Heart left ventricle (tissue), 16 donors: Measurements from ENCODE around the gene KIRREL3. TPM values are rescaled to one million over a fixed set of nuclear protein-coding genes. Genes with fewer than 3 reads are reported as not detected.

Experiments
- ATAC-seq, 4 donors: fragments of 200-7000 bp; cut with Tn5 transposase; one replicate each; pipeline ENCODE4 v1.9.1; 2020 to 2022; ENCODE audit warnings: moderate library complexity in 4 of 4, mild to moderate bottlenecking in 3 of 4, moderate number of reproducible peaks in 1 of 4
- DNase-seq, 5 donors: peaks; one replicate each; pipeline ENCODE4 v3.0.0-alpha.2; 2020
- H3K27ac ChIP-seq, 12 donors: fragments of 200-600 bp; sonication (generic) in 4 of 12; one replicate each; pipeline versions ENCODE4 v1.5.0 to v1.8.0; 2016 to 2022; ENCODE audit warnings: mild to moderate bottlenecking in 2 of 12
- H3K27me3 ChIP-seq, 9 donors: fragments of 200-600 bp; sonication (generic) in 2 of 9; one replicate each; pipeline versions ENCODE4 v1.5.1 to v1.8.0; 2016 to 2022; ENCODE audit warnings: mild to moderate bottlenecking in 3 of 9
- H3K36me3 ChIP-seq, 9 donors: fragments of 200-600 bp; sonication (generic) in 2 of 9; one replicate each; pipeline versions ENCODE4 v1.5.0 to v1.8.0; 2018 to 2022; ENCODE audit warnings: mild to moderate bottlenecking in 2 of 9
- H3K4me1 ChIP-seq, 12 donors: fragments of 200-600 bp; sonication (generic) in 4 of 12; one replicate each; pipeline versions ENCODE4 v1.5.0 to v1.8.0; 2016 to 2022; ENCODE audit warnings: mild to moderate bottlenecking in 3 of 12
- H3K4me3 ChIP-seq, 12 donors: fragments of 200-600 bp; sonication (generic) in 4 of 12; one replicate each; pipeline versions ENCODE4 v1.5.0 to v1.8.0; 2017 to 2022; ENCODE audit warnings: mild to moderate bottlenecking in 9 of 12, moderate library complexity in 4 of 12
- H3K9me3 ChIP-seq, 12 donors: fragments of 200-600 bp; sonication (generic) in 4 of 12; one replicate each; pipeline versions ENCODE4 v1.5.0 to v1.8.0; 2016 to 2022; ENCODE audit warnings: mild to moderate bottlenecking in 1 of 12
- POLR2A ChIP-seq, 2 donors: fragments of 450-650 bp; IDR thresholded peaks; one replicate each; pipeline ENCODE4 v1.6.1; 2017; ENCODE audit warnings: antibody characterized with exemption in 2 of 2, mild to moderate bottlenecking in 2 of 2, moderate library complexity in 2 of 2
- WGBS, 4 donors: extraction: QIAGEN DNeasy Blood & Tissue Kit in 2 of 4; methylation state at CpG; one replicate each; pipeline versions ENCODE4 v1.1.5 to v1.1.7; 2013 to 2018; 5-methylcytosine and 5-hydroxymethylcytosine counted together
- intact Hi-C, 10 donors: fragments of 100-400 bp; cut with DNase I; formaldehyde crosslinking; loops; one replicate each; pipeline versions ENCODE4 v1.11.1 to v1.14.2; 2022
- polyA plus RNA-seq, 2 donors: library from polyadenylated mRNA; stranded (reverse); fragments of 200-250 nt; gene quantifications; one replicate each; pipeline ENCODE4 v1.2.3, GENCODE V29; 2013
- total RNA-seq, 9 donors: library from RNA; depleted of rRNA in 2 of 9; stranded (reverse); fragments of >200 nt in 2 of 9; fragmentation: NEBNext Ultra II Directional in 3 of 9; extraction: Animal tissue kit (Norgen Biotek cat#: 25700) in 3 of 9; gene quantifications; one replicate each; pipeline versions ENCODE4 v1.1.0 to v1.2.4, GENCODE V29; 2016 to 2023
- TF ChIP-seq, protein P1 (sequence below), 12 donors: fragments of 200-600 bp; sonication (generic) in 4 of 12; IDR thresholded peaks; one replicate each; pipeline versions ENCODE4 v1.5.0 to v1.8.0; 2018 to 2022; ENCODE audit warnings: antibody characterized with exemption in 12 of 12, mild to moderate bottlenecking in 5 of 12
- donor health status: ischemic (EF 13 %, LVEDD 7.1; RV severe dilation, severe dysfunction).
- donor health status: healthy with polysubstance abuse.
- donor health status: DM: no; HTN: yes; CAD: no.
- donor health status: DM: no; HTN: no; CAD: no.
- donor health status: ischemic (EF 25% LVEDD 6.9; RV normal size, moderate dysfunction).
- donor health status: ischemic (EF 25% LVEDD 5.7; RV mildly dilated, moderate dysfunction).
- donor health status: healthy.
- donor health status: DM: yes; HTN: yes; CAD: no.
- donor health status: ischemic (EF 35%, LVEDD 5.7; RV mildly dilated, moderate dysfunction).
- donor health status: nonischemic (EF 11% LVEDD 7.7; RV severe dilation, severe dysfunction).
- donor health status: DM: yes; HTN: yes; CAD: no.
- donor health status: PGD.
- donor health status: ischemic (EF 29% LVEDD 5.4; RV normal size, mild dysfunction).
- donor health status: nonischemic (EF 23%, LVEDD 6.1; RV moderate dilation, normal function).

The KIRREL3 gene
- total and polyA plus RNA-seq, 11 donors, result 0.08 to 1.3 (median 0.27) TPM

DNA sequence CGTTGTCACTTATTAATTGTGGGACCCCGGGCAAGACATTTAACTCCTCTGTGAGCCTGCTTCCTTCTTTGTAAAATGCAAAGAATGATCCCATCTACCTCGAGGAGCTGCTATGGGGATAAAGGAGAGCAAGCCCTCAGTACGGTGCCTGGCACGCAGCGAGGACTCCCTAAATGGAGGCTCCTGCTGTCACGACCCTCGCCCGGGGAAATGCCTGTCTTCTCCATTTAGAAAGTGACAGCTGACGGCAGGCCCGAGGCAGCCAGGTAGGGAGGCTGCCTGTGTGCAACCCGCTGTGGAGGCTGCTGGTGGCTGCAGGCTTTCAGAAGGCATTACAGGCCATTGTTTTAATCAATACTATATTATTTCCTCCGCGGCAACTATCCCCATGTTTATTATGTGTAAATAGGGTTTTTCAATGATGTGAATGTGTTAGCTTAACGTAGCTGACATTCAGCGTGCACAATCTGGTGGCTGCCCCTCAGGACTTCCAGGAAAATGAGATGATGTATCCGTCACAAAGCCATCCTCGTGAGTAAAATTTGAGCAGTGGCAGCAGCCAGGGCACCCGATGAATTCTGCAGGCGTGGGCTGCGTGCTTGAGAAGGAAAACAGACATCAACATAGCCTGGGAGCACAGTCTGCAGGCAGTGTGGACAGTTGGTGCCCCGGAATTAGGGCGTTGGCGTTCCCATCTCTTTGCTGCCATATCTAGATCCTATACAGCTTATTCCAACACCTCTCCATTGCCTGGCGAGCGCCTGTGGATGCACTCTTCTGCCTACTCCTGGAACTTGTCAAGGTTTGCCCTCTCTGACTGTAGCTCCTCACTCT is 416.8 kb downstream of the KIRREL3 start:
- Histone ChIP-seq H3K4me1 (peaks cover 0 to 12% (median 3%) of the 10 kb centered on the region in 12 donors), H3K36me3 (no peaks in the 10 kb centered on the region), H3K27ac (no peak overlapping the region), H3K9me3 (no peaks in the 10 kb centered on the region), H3K4me3 (no peak overlapping the region), H3K27me3 (no peaks in the 10 kb centered on the region)
- intact Hi-C loops, result no loop called here
- ATAC-seq (no peak), DNase-seq (no peak)
- WGBS, 4 donors, result 83 to 87% (median 85%) methylated on average over 21 to 26 of the region's 26 CpGs
- TF ChIP-seq, protein P1, sequence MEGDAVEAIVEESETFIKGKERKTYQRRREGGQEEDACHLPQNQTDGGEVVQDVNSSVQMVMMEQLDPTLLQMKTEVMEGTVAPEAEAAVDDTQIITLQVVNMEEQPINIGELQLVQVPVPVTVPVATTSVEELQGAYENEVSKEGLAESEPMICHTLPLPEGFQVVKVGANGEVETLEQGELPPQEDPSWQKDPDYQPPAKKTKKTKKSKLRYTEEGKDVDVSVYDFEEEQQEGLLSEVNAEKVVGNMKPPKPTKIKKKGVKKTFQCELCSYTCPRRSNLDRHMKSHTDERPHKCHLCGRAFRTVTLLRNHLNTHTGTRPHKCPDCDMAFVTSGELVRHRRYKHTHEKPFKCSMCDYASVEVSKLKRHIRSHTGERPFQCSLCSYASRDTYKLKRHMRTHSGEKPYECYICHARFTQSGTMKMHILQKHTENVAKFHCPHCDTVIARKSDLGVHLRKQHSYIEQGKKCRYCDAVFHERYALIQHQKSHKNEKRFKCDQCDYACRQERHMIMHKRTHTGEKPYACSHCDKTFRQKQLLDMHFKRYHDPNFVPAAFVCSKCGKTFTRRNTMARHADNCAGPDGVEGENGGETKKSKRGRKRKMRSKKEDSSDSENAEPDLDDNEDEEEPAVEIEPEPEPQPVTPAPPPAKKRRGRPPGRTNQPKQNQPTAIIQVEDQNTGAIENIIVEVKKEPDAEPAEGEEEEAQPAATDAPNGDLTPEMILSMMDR (IDR thresholded peaks at IDR 0.05), result no peak
- no peak for TF ChIP-seq POLR2A (IDR thresholded peaks at IDR 0.05)

DNA sequence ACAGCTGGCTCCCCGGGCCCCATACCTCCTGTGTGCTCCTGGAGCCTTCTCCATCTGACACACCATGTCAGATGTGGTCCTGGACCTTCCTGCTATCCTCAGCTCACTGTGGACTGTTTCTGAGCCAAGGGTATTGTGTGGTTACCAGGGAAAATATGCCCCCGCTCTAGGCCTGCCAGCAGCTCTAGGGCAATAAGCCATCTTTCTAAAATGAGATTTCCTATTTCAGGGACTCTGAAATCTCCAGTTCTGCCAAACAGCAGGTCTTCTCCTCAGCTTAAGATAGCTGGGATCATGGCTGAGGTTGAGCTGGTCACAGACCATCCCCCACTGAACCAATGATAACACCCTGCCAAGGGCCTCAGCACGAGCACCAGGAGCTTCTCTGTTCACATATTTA is 417.5 kb downstream of the KIRREL3 start:
- ATAC-seq (no peak), DNase-seq (no peak)
- WGBS, 4 donors, result 69 to 79% (median 74%) methylated on average over 3 of the region's 3 CpGs
- Histone ChIP-seq H3K9me3 (no peaks in the 10 kb centered on the region), H3K4me1 (peaks cover 0 to 12% (median 3%) of the 10 kb centered on the region in 12 donors), H3K36me3 (no peaks in the 10 kb centered on the region), H3K27me3 (no peaks in the 10 kb centered on the region), H3K4me3 (no peak overlapping the region), H3K27ac (no peak overlapping the region)
- TF ChIP-seq, protein P1 (IDR thresholded peaks at IDR 0.05), result no peak
- TF ChIP-seq POLR2A (IDR thresholded peaks at IDR 0.05), result no peak
- intact Hi-C loops, result no loop called here

- Histone ChIP-seq H3K9me3 (no peaks in the 10 kb centered on the region), H3K27me3 (no peaks in the 10 kb centered on the region), H3K4me3 (no peak overlapping the region), H3K27ac (no peak overlapping the region), H3K36me3 (no peaks in the 10 kb centered on the region), H3K4me1 (peaks cover 0 to 12% (median 3%) of the 10 kb centered on the region in 12 donors)
- 71 to 83% (median 76%) methylated on average over 11 of the region's 11 CpGs for WGBS, 4 donors
- intact Hi-C loops, result no loop called here
- no peak for TF ChIP-seq POLR2A (IDR thresholded peaks at IDR 0.05)
- TF ChIP-seq, protein P1 (IDR thresholded peaks at IDR 0.05), result no peak
- no peak for ATAC-seq
- DNase-seq, result no peak
These were observed 418.5 kb downstream of the KIRREL3 start for GRCh38 chr11:126581871-126582648.

DNA sequence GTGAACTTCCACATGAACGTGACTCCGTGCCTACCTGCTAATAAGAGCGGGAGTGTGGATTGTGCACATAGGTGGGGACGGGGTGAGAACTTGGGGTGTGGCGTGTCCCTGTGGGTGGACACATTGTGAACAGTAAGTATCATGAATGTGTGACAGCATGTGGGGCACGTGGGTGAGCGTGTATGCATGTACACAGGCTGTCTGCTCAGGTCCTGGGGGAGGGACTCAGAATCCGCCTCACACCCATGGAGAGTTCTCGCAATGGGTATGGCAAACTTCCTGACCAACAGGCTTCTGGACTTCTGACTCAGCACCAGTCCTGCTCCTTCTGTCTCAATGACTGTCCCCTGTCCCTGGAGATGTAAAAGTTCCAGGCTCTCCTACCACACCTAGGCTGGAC is 422.1 kb downstream of the KIRREL3 start:
- Histone ChIP-seq H3K4me1 (no peaks in the 10 kb centered on the region), H3K36me3 (no peaks in the 10 kb centered on the region), H3K27ac (no peak overlapping the region), H3K27me3 (peaks cover 0 to 9% (median 0%) of the 10 kb centered on the region in 9 donors), H3K9me3 (no peaks in the 10 kb centered on the region), H3K4me3 (no peak overlapping the region)
- no peak for TF ChIP-seq POLR2A (IDR thresholded peaks at IDR 0.05)
- TF ChIP-seq, protein P1 (IDR thresholded peaks at IDR 0.05), result no peak
- intact Hi-C loops, result no loop called here
- 64 to 78% (median 72%) methylated on average over 9 of the region's 9 CpGs for WGBS, 4 donors
- DNase-seq (no peak), ATAC-seq (peak in 1 of 4 donors; percentile 36)
